Measurements from ENCODE around the gene HCRT.
"Not testable (repeated sequence)": the region's sequence is repeated elsewhere in the genome, so short reads cannot be mapped to it uniquely, and the experiment has no call there.

HCRT gene

DNA sequence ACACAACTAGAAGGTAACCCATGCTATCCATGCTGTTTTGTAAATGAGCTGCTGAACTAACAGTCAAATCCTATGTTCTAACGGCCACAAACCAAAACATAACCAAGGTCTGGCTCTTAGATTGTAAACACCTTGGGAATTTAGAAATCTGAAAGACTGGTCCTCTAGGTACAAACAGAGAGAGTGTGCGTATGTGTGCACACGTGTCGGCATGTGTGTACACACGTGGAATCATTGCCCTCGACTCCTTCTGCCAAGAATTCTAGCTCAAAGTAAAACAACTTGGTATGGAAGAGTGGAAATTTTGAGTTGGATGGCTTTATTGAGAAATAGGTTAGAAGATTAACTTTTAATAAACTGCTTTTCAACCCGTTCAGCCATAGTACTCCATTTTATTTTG is 27.1 kb upstream of the HCRT start:
- Histone ChIP-seq H3K4me1 (ENCODE audit: control insufficient read depth, insufficient read depth, low read length, poor library complexity, severe bottlenecking) (no peaks in the 10 kb centered on the region), H3K4me3 (ENCODE audit: extremely low read depth, insufficient read depth, low read length, poor library complexity, severe bottlenecking) (no peak overlapping the region), H3K27ac (ENCODE audit: low read depth, low read length, severe bottlenecking) (no peak overlapping the region), H3K36me3 (ENCODE audit: control insufficient read depth, insufficient read depth, low read length) (peaks cover 86% of the 10 kb centered on the region), H3K9me3 (ENCODE audit: control insufficient read depth, low read length) (no peaks in the 10 kb centered on the region)
- WGBS, 2 experiments (ENCODE audit: insufficient coverage in 2 of 2), result 91 to 97% methylated on average over 4 to 7 of the region's 7 CpGs

DNA sequence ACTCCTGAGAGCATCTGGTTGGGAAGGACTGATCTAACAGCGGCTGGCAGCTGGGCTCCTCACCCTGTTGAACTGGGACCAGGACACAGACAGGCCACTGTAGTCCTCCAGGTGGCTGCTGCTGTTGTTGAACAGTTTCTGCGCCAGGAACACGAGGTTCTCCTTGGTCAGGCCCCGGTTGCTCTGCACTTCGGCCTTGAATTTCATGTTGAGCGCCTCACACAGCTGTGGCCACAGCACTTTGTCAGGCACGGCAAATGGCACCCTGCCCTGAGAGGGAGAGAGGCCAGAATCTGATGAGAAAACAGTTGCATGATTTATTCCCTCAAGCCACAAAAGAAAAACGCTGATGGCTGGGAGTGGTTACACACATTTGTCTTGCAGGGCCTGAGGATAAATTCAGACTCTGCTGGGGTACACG is 26.7 kb upstream of the HCRT start:
- H3K4me3 ChIP-seq (ENCODE audit: extremely low read depth, insufficient read depth, low read length, poor library complexity, severe bottlenecking); H3K27ac ChIP-seq (ENCODE audit: low read depth, low read length, severe bottlenecking); H3K9me3 ChIP-seq (ENCODE audit: control insufficient read depth, low read length); H3K4me1 ChIP-seq (ENCODE audit: control insufficient read depth, insufficient read depth, low read length, poor library complexity, severe bottlenecking): not testable (repeated sequence)
- WGBS, 2 experiments (ENCODE audit: insufficient coverage in 2 of 2), result 92 to 93% methylated on average over 3 to 4 of the region's 9 CpGs
- peaks cover 87% of the 10 kb centered on the region for H3K36me3 ChIP-seq (ENCODE audit: control insufficient read depth, insufficient read depth, low read length)

DNA sequence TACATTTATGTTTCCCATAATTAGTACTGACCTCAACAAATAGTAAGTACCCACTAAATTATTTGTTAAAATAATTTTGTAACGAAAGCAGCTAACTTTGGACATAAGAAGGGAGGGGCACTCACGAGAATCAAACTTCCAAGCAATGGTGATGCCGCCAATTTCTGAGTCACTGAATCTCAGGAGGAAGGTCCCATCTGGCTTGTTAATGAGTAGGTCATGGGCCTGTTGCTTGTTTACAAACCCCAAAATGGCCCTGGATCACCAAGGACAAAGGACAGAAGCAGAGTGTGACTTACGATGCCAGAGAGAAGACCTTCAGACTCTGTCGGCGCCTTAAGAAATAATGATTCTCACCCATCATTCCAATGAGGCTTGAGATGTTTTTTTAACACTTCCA is 24.8 kb upstream of the HCRT start:
- no peaks in the 10 kb centered on the region for H3K4me1 ChIP-seq (ENCODE audit: control insufficient read depth, insufficient read depth, low read length, poor library complexity, severe bottlenecking)
- H3K36me3 ChIP-seq (ENCODE audit: control insufficient read depth, insufficient read depth, low read length), result peaks cover 90% of the 10 kb centered on the region
- WGBS, 2 experiments (ENCODE audit: insufficient coverage in 2 of 2), result 92 to 96% methylated on average over 5 to 6 of the region's 6 CpGs

DNA sequence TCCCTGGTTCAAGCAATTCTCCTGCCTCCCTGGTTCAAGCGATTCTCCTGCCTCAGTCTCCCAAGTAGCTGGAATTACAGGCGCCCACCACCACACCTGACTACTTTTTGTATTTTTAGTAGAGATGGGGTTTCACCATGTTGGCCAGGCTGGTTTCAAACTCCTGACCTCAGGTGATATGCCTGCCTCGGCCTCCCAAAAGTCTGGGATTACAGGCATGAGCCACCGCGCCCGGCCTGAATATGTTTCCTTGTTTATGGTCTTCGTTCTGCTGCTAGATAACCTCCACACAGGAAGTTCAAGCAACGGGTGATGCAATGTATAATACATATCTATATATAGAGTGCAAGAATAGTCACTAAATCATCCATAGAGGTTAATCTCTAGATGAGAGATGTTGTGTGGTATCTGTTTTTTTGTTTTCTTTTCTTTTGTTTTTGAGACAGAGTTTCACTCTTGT is 20.9 kb upstream of the HCRT start:
- H3K9me3 ChIP-seq (ENCODE audit: control insufficient read depth, low read length); H3K4me1 ChIP-seq (ENCODE audit: control insufficient read depth, insufficient read depth, low read length, poor library complexity, severe bottlenecking); H3K27ac ChIP-seq (ENCODE audit: low read depth, low read length, severe bottlenecking); H3K4me3 ChIP-seq (ENCODE audit: extremely low read depth, insufficient read depth, low read length, poor library complexity, severe bottlenecking): not testable (repeated sequence)
- peaks cover 79% of the 10 kb centered on the region for H3K36me3 ChIP-seq (ENCODE audit: control insufficient read depth, insufficient read depth, low read length)
- WGBS, 2 experiments (ENCODE audit: insufficient coverage in 2 of 2), result 100% methylated on average over 1 to 3 of the region's 8 CpGs

More for the DNA sequence above, 24.8 kb upstream of the HCRT start:
- H3K27ac ChIP-seq (ENCODE audit: low read depth, low read length, severe bottlenecking), result no peak overlapping the region
- no peaks in the 10 kb centered on the region for H3K9me3 ChIP-seq (ENCODE audit: control insufficient read depth, low read length)
- H3K4me3 ChIP-seq (ENCODE audit: extremely low read depth, insufficient read depth, low read length, poor library complexity, severe bottlenecking), result no peak overlapping the region

- Histone ChIP-seq H3K27ac (ENCODE audit: low read depth, low read length, severe bottlenecking) (no peak overlapping the region), H3K9me3 (ENCODE audit: control insufficient read depth, low read length) (no peaks in the 10 kb centered on the region), H3K36me3 (ENCODE audit: control insufficient read depth, insufficient read depth, low read length) (peaks cover 67% of the 10 kb centered on the region), H3K4me3 (ENCODE audit: extremely low read depth, insufficient read depth, low read length, poor library complexity, severe bottlenecking) (no peak overlapping the region), H3K4me1 (ENCODE audit: control insufficient read depth, insufficient read depth, low read length, poor library complexity, severe bottlenecking) (no peaks in the 10 kb centered on the region)
- 86 to 100% methylated on average over 1 to 2 of the region's 2 CpGs for WGBS, 2 experiments (ENCODE audit: insufficient coverage in 2 of 2)
Observed at GRCh38 chr17:42203354-42203753, 18.1 kb upstream of the HCRT start.

GRCh38 chr17:42202696-42203095 is 17.4 kb upstream of the HCRT start:
- Histone ChIP-seq H3K4me1 (ENCODE audit: control insufficient read depth, insufficient read depth, low read length, poor library complexity, severe bottlenecking) (no peaks in the 10 kb centered on the region), H3K4me3 (ENCODE audit: extremely low read depth, insufficient read depth, low read length, poor library complexity, severe bottlenecking) (no peak overlapping the region), H3K36me3 (ENCODE audit: control insufficient read depth, insufficient read depth, low read length) (peaks cover 63% of the 10 kb centered on the region), H3K27ac (ENCODE audit: low read depth, low read length, severe bottlenecking) (no peak overlapping the region), H3K9me3 (ENCODE audit: control insufficient read depth, low read length) (no peaks in the 10 kb centered on the region)
- 96% methylated on average over 4 of the region's 5 CpGs; no CpG with 5 or more reads in 1 of the 2 experiments for WGBS, 2 experiments (ENCODE audit: insufficient coverage in 2 of 2)

- H3K27ac ChIP-seq (ENCODE audit: low read depth, low read length, severe bottlenecking), result no peak overlapping the region
- no peaks in the 10 kb centered on the region for H3K4me1 ChIP-seq (ENCODE audit: control insufficient read depth, insufficient read depth, low read length, poor library complexity, severe bottlenecking)
- H3K4me3 ChIP-seq (ENCODE audit: extremely low read depth, insufficient read depth, low read length, poor library complexity, severe bottlenecking), result no peak overlapping the region
- peaks cover 57% of the 10 kb centered on the region for H3K36me3 ChIP-seq (ENCODE audit: control insufficient read depth, insufficient read depth, low read length)
- H3K9me3 ChIP-seq (ENCODE audit: control insufficient read depth, low read length), result no peaks in the 10 kb centered on the region
- WGBS, 2 experiments (ENCODE audit: insufficient coverage in 2 of 2), result 98 to 100% methylated on average over 5 to 6 of the region's 6 CpGs
Observed at GRCh38 chr17:42202159-42202558, 16.9 kb upstream of the HCRT start.

GRCh38 chr17:42201458-42201772 is 16.2 kb upstream of the HCRT start:
- H3K9me3 ChIP-seq (ENCODE audit: control insufficient read depth, low read length), result no peaks in the 10 kb centered on the region
- no peak overlapping the region for H3K27ac ChIP-seq (ENCODE audit: low read depth, low read length, severe bottlenecking)

DNA sequence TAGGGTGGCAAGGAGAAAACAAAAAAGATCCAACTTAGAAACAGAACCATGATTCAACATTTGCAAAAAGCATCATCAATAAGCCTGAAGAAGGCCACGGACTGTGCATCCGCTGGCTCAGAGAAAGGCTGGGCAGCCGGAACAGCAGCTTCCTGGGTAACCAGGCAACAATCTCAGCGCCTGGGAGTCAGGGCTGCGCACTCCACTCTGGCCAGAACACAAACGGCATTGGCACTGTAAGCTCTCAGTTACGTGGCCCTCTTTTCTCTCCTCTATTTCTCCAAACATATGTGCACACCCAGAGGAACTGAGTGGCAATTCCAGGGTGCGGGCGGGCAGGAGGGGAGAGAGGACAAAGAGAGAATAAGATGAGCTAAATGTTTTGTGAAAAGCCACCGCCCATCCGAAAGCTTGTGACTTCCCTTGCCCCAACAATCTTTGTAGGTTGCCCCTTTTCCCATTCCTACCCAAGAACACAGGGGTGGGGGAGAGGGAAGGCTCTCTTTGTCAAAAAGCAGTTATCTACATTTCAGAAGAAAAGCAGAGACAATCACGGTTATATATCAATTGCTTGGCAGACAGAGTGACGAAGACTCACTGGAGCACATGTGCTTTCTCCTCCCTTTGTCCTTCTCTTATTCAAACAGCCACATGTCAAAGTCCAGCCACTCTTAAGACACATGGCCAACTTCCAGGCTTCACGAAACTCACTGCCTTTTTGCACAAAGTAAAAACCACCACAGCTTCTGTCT is 15.6 kb upstream of the HCRT start:
- no peak overlapping the region for H3K4me3 ChIP-seq (ENCODE audit: extremely low read depth, insufficient read depth, low read length, poor library complexity, severe bottlenecking)
- no peaks in the 10 kb centered on the region for H3K4me1 ChIP-seq (ENCODE audit: control insufficient read depth, insufficient read depth, low read length, poor library complexity, severe bottlenecking)
- no peak overlapping the region for H3K27ac ChIP-seq (ENCODE audit: low read depth, low read length, severe bottlenecking)
- no peaks in the 10 kb centered on the region for H3K9me3 ChIP-seq (ENCODE audit: control insufficient read depth, low read length)
- 90 to 94% methylated on average over 7 to 10 of the region's 14 CpGs for WGBS, 2 experiments (ENCODE audit: insufficient coverage in 2 of 2)
- H3K36me3 ChIP-seq (ENCODE audit: control insufficient read depth, insufficient read depth, low read length), result peaks cover 45% of the 10 kb centered on the region

More at GRCh38 chr17:42201458-42201772, 16.2 kb upstream of the HCRT start:
- Histone ChIP-seq H3K4me3 (ENCODE audit: extremely low read depth, insufficient read depth, low read length, poor library complexity, severe bottlenecking) (no peak overlapping the region), H3K36me3 (ENCODE audit: control insufficient read depth, insufficient read depth, low read length) (peaks cover 50% of the 10 kb centered on the region), H3K4me1 (ENCODE audit: control insufficient read depth, insufficient read depth, low read length, poor library complexity, severe bottlenecking) (no peaks in the 10 kb centered on the region)
- WGBS, 2 experiments (ENCODE audit: insufficient coverage in 2 of 2), result 92 to 97% methylated on average over 5 to 7 of the region's 10 CpGs

- Histone ChIP-seq H3K9me3 (ENCODE audit: control insufficient read depth, low read length) (no peaks in the 10 kb centered on the region), H3K27ac (ENCODE audit: low read depth, low read length, severe bottlenecking) (no peak overlapping the region), H3K4me1 (ENCODE audit: control insufficient read depth, insufficient read depth, low read length, poor library complexity, severe bottlenecking) (no peaks in the 10 kb centered on the region), H3K4me3 (ENCODE audit: extremely low read depth, insufficient read depth, low read length, poor library complexity, severe bottlenecking) (no peak overlapping the region), H3K36me3 (ENCODE audit: control insufficient read depth, insufficient read depth, low read length) (peaks cover 34% of the 10 kb centered on the region)
- 87 to 100% methylated on average over 3 to 4 of the region's 12 CpGs for WGBS, 2 experiments (ENCODE audit: insufficient coverage in 2 of 2)
Observed at GRCh38 chr17:42199416-42200011, 14.3 kb upstream of the HCRT start.

DNA sequence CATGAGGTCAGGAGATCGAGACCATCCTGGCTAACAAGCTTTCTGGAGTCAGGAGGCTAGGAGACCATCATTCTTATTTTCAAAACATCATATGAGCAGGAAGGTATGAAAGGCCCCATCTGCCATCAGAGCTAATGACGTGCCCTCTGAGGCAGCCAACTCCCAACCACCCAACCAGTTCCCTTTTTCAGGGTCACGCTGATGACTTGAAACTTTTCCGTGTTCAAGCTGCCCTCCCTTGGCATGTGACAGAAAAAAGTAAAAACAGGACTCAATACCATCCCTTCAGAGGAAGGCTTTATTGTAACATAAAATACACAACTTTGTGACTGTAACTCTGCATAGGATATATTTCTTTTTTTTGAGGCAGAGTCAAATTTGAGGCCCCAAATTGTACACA is 13.6 kb upstream of the HCRT start:
- no peaks in the 10 kb centered on the region for H3K4me1 ChIP-seq (ENCODE audit: control insufficient read depth, insufficient read depth, low read length, poor library complexity, severe bottlenecking)
- WGBS, 2 experiments (ENCODE audit: insufficient coverage in 2 of 2), result 89 to 94% methylated on average over 1 to 2 of the region's 4 CpGs
- no peak overlapping the region for H3K4me3 ChIP-seq (ENCODE audit: extremely low read depth, insufficient read depth, low read length, poor library complexity, severe bottlenecking)

More for the DNA sequence above, 13.6 kb upstream of the HCRT start:
- no peak overlapping the region for H3K27ac ChIP-seq (ENCODE audit: low read depth, low read length, severe bottlenecking)
- no peaks in the 10 kb centered on the region for H3K9me3 ChIP-seq (ENCODE audit: control insufficient read depth, low read length)
- peaks cover 28% of the 10 kb centered on the region for H3K36me3 ChIP-seq (ENCODE audit: control insufficient read depth, insufficient read depth, low read length)
